IMR-90 (cell line): ENCODE results near the gene USP17L25. TPM values are rescaled to one million over a fixed set of nuclear protein-coding genes. Genes with fewer than 3 reads are reported as not detected.
"Not testable (repeated sequence)": the region's sequence is repeated elsewhere in the genome, so short reads cannot be mapped to it uniquely, and the experiment has no call there.

Source experiments
- ATAC-seq: fragments of 200-7000 bp; cut with Tn5 transposase; 2 replicates; pipeline ENCODE4 v1.9.1; 2020; ENCODE audit warnings: low read depth, mild to moderate bottlenecking, moderate library complexity
- BruUV-seq: library from RNA; stranded (reverse); fragments of 400-500 nt; replicated peaks from 2 replicates; lab custom pipeline; 2021; lab: Mats Ljungman, UMichigan
- CTCF ChIA-PET: fragments of 300-600 bp; formaldehyde crosslinking; extraction: SDS; loops from one replicate; lab custom pipeline; 2021; ENCODE audit warnings: antibody characterized with exemption; lab: Yijun Ruan, JAX
- POLR2A ChIA-PET: fragments of 300-600 bp; sonication (Branson Sonifier 250); formaldehyde crosslinking; loops from one replicate; lab custom pipeline; 2022; ENCODE audit warnings: antibody characterized with exemption; ENCODE audit not compliant: unreplicated experiment; lab: Charles Lee
- DNase-seq: peaks from one replicate; pipeline ENCODE4 v3.0.0; 2013
- H2AFZ ChIP-seq: replicated peaks from 2 replicates; pipeline ENCODE3; 2013; ENCODE audit warnings: low read length, mild to moderate bottlenecking; ENCODE audit not compliant: poor library complexity
- H2AK5ac ChIP-seq: 2 replicates; pipeline ENCODE4 v1.6.1; 2013; ENCODE audit warnings: low read depth, low read length, inconsistent platforms
- H2AK9ac ChIP-seq: replicated peaks from 2 replicates; pipeline ENCODE3; 2013; ENCODE audit warnings: mild to moderate bottlenecking, low read depth, low read length, moderate library complexity; ENCODE audit not compliant: poor library complexity
- H2BK120ac ChIP-seq: 2 replicates; pipeline ENCODE4 v1.6.1; 2013; ENCODE audit warnings: low read depth, low read length, inconsistent platforms
- H2BK15ac ChIP-seq: 3 replicates; pipeline ENCODE4 v1.6.1; 2013; ENCODE audit warnings: low read depth, low read length, inconsistent platforms
- H2BK20ac ChIP-seq: 2 replicates; pipeline ENCODE4 v1.6.1; 2013; ENCODE audit warnings: low read depth, mild to moderate bottlenecking, inconsistent platforms, low read length, moderate library complexity
- H2BK5ac ChIP-seq: 2 replicates; pipeline ENCODE4 v1.6.1; 2013; ENCODE audit warnings: mild to moderate bottlenecking, low read depth, low read length, inconsistent platforms; ENCODE audit not compliant: poor library complexity, severe bottlenecking
- H3K14ac ChIP-seq: replicated peaks from 2 replicates; pipeline ENCODE4 v1.6.1; 2013; ENCODE audit warnings: low read depth, low read length, inconsistent platforms
- H3K18ac ChIP-seq: 2 replicates; pipeline ENCODE4 v1.6.1; 2013; ENCODE audit warnings: low read depth, low read length, control low read depth
- H3K23ac ChIP-seq: 2 replicates; pipeline ENCODE4 v1.6.1; 2013; ENCODE audit warnings: low read depth, low read length, inconsistent platforms
- H3K27ac ChIP-seq: 2 replicates; pipeline ENCODE4 v1.5.1; 2013; ENCODE audit warnings: mild to moderate bottlenecking, control low read depth, low read length; ENCODE audit not compliant: insufficient read depth
- H3K27me3 ChIP-seq: 2 replicates; pipeline ENCODE4 v1.6.1; 2013; ENCODE audit warnings: low read length; ENCODE audit not compliant: control insufficient read depth, insufficient read depth
- H3K36me3 ChIP-seq: 2 replicates; pipeline ENCODE4 v1.6.1; 2013; ENCODE audit warnings: low read length, mixed read lengths; ENCODE audit not compliant: control insufficient read depth, insufficient read depth
- H3K4ac ChIP-seq: 2 replicates; pipeline ENCODE4 v1.6.1; 2013; ENCODE audit warnings: low read depth, low read length, inconsistent platforms
- H3K4me1 ChIP-seq: 2 replicates; pipeline ENCODE4 v1.6.1; 2013; ENCODE audit warnings: low read length, mixed read lengths; ENCODE audit not compliant: control insufficient read depth, insufficient read depth
- H3K4me2 ChIP-seq: 2 replicates; pipeline ENCODE4 v1.6.1; 2013; ENCODE audit warnings: low read depth, mild to moderate bottlenecking, control low read depth, low read length, moderate library complexity
- H3K4me3 ChIP-seq: 2 replicates; pipeline ENCODE4 v1.5.1; 2013; ENCODE audit warnings: low read depth, mild to moderate bottlenecking, control low read depth, low read length, moderate library complexity; ENCODE audit not compliant: insufficient read depth
- H3K56ac ChIP-seq: 2 replicates; pipeline ENCODE4 v1.6.1; 2013; ENCODE audit warnings: low read length, inconsistent platforms; ENCODE audit not compliant: insufficient read depth; ENCODE audit errors: extremely low read depth
- H3K79me1 ChIP-seq, 2 experiments: 2 replicates each; pipeline ENCODE4 v1.6.1; 2013; ENCODE audit warnings: low read length in 2 of 2, inconsistent platforms in 1 of 2, low read depth in 1 of 2
- H3K9ac ChIP-seq: 2 replicates; pipeline ENCODE4 v1.6.1; 2013; ENCODE audit warnings: low read depth, low read length, control low read depth
- H3K9me1 ChIP-seq: 2 replicates; pipeline ENCODE4 v1.6.1; 2013; ENCODE audit warnings: low read length, inconsistent platforms; ENCODE audit not compliant: insufficient read depth
- H3K9me3 ChIP-seq: 2 replicates; pipeline ENCODE4 v1.6.1; 2013; ENCODE audit warnings: low read length; ENCODE audit not compliant: control insufficient read depth, insufficient read depth
- H4K20me1 ChIP-seq: 2 replicates; pipeline ENCODE4 v1.6.1; 2013; ENCODE audit warnings: low read length, inconsistent platforms; ENCODE audit not compliant: insufficient read depth
- H4K5ac ChIP-seq: 2 replicates; pipeline ENCODE4 v1.6.1; 2013; ENCODE audit warnings: mild to moderate bottlenecking, low read depth, low read length, control low read depth
- H4K8ac ChIP-seq, 2 experiments: 2 replicates each; pipeline ENCODE4 v1.6.1; 2013; ENCODE audit warnings: low read depth in 2 of 2, low read length in 2 of 2, control low read depth in 1 of 2, inconsistent platforms in 1 of 2
- H4K91ac ChIP-seq: 2 replicates; pipeline ENCODE4 v1.6.1; 2013; ENCODE audit warnings: low read depth, low read length, inconsistent platforms; ENCODE audit not compliant: insufficient read depth
- WGBS, 2 experiments: methylation state at CpG; one replicate each; pipeline versions ENCODE4 v1.1.5 to v1.1.7; 2013; ENCODE audit warnings: missing lambda C conversion rate in 2 of 2; ENCODE audit not compliant: insufficient read length in 1 of 2; ENCODE audit errors: extremely low coverage in 2 of 2; 5-methylcytosine and 5-hydroxymethylcytosine counted together
- dilution Hi-C: fragments of 300-500 bp; cut with HindIII; formaldehyde crosslinking; loops from one replicate; pipeline ENCODE4 v1.14.3; 2018; ENCODE audit warnings: low sequenced_read_pairs; ENCODE audit not compliant: unreplicated experiment
- in situ Hi-C: fragments of 300-500 bp; cut with MboI; formaldehyde crosslinking; loops from 3 replicates; pipeline ENCODE4 v1.14.3; 2019; ENCODE audit warnings: low sequenced_read_pairs, inconsistent platforms, mixed read lengths
- intact Hi-C: fragments of 100-400 bp; cut with micrococcal nuclease; formaldehyde crosslinking; loops from 2 replicates; pipeline ENCODE4 v1.10.0; 2022
- polyA plus RNA-seq, 3 experiments: library from polyadenylated mRNA; depleted of rRNA; stranded (reverse); fragments of >200 nt; gene quantifications; 2 replicates each; pipeline ENCODE4 v1.2.3, GENCODE V29; 2012; ENCODE audit warnings: low replicate concordance in 1 of 3
- total RNA-seq: library from RNA; depleted of rRNA; stranded (reverse); fragments of >200 nt; gene quantifications from 2 replicates; pipeline ENCODE4 v1.2.3, GENCODE V29; 2012

USP17L25 gene
- total and polyA plus RNA-seq, 2 of the 4 experiments (the other 2 are of a cell fraction) = not detected

DNA sequence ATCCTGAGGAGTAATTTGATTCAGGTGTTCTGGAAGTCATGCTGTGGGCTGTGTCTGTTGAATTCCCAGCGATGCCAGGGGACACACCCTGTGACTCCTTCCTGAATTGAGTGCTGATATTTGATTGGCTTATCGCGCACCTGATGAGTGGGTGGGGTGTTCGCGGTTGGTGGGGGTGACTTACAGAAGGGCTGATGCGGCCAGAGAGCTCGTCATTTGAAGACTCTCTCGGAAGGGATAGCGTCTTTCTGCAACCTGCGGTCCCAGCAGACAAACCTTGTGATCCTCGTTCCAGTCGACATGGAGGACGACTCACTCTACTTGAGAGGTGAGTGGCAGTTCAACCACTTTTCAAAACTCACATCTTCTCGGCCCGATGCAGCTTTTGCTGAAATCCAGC, 18.9 kb downstream of the USP17L25 start, which contains the start of gene USP17L28:
Gene USP17L28, plus strand, starts transcription at position 301 of the 400 bp plus-strand sequence. Its CDS starts 0 bp downstream, at position 301.
- H3K18ac ChIP-seq, intact Hi-C loops, BruUV-seq: not testable (repeated sequence)

DNA sequence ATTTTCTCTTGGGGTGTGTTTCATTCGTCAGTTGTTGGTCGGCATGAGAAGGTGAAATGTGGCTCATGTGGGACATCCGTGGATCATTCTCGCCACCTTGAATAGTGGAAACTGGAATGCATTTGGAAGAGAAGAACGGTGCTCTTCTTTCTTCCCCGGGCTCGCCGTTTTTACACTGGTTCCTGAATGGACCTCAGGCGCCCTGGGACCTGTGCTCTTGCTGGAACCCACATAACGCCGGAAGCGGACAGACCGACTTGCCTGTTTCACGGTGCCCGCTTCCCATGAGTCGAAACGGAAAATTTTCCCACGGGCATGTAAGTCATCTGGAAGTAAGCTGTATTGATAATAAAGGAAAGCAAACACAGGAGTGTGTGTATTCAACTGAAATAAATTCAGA, 21.2 kb downstream of the USP17L25 start:
- H3K9me1 ChIP-seq, H3K9ac ChIP-seq, H2BK15ac ChIP-seq, H3K4me2 ChIP-seq, H3K36me3 ChIP-seq, H3K4ac ChIP-seq, DNase-seq, H3K14ac ChIP-seq, ATAC-seq, H2BK5ac ChIP-seq, H2AK5ac ChIP-seq, H4K8ac ChIP-seq, POLR2A ChIA-PET, H3K23ac ChIP-seq, dilution Hi-C loops, H2AK9ac ChIP-seq, in situ Hi-C loops, H2BK120ac ChIP-seq, H2AFZ ChIP-seq, intact Hi-C loops, H4K91ac ChIP-seq, H3K18ac ChIP-seq, H3K4me3 ChIP-seq, CTCF ChIA-PET, H3K27me3 ChIP-seq, H3K4me1 ChIP-seq, H3K9me3 ChIP-seq, H3K56ac ChIP-seq, H3K79me1 ChIP-seq, H4K20me1 ChIP-seq, H3K27ac ChIP-seq, BruUV-seq, H4K5ac ChIP-seq, H2BK20ac ChIP-seq: not testable (repeated sequence)
- no CpG with 5 or more reads among the region's 18 CpGs for WGBS, 2 experiments

More for the DNA sequence above, 18.9 kb downstream of the USP17L25 start, which contains the start of gene USP17L28:
- CTCF ChIA-PET, H3K56ac ChIP-seq, POLR2A ChIA-PET, H3K27me3 ChIP-seq, H2AK9ac ChIP-seq, H3K27ac ChIP-seq, H2BK5ac ChIP-seq, H4K20me1 ChIP-seq, H2BK15ac ChIP-seq, H3K79me1 ChIP-seq, H3K9me3 ChIP-seq, H4K8ac ChIP-seq, H3K23ac ChIP-seq, DNase-seq, ATAC-seq, H3K36me3 ChIP-seq, dilution Hi-C loops, H2AFZ ChIP-seq, H2BK120ac ChIP-seq, H3K14ac ChIP-seq, H4K5ac ChIP-seq, H3K9me1 ChIP-seq, H2AK5ac ChIP-seq, H3K9ac ChIP-seq, H3K4me1 ChIP-seq, H3K4me3 ChIP-seq, H3K4ac ChIP-seq, in situ Hi-C loops, H3K4me2 ChIP-seq, H4K91ac ChIP-seq, H2BK20ac ChIP-seq: not testable (repeated sequence)
- no CpG with 5 or more reads among the region's 15 CpGs for WGBS, 2 experiments
